Neural cell (in vitro differentiated cells): Measurements from ENCODE around the gene HS6ST3. TPM values are rescaled to one million over a fixed set of nuclear protein-coding genes. Genes with fewer than 3 reads are reported as not detected.
"Not testable (repeated sequence)": the region's sequence is repeated elsewhere in the genome, so short reads cannot be mapped to it uniquely, and the experiment has no call there.

ENCODE experiments used
- H2AFZ ChIP-seq: fragments of 200-600, 300-800 bp; sonication (generic), shearing (Covaris generic); 2 replicates; pipeline ENCODE4 v1.6.0; 2014; ENCODE audit warnings: low read depth, mild to moderate bottlenecking, antibody characterized with exemption, low read length, moderate library complexity
- H3F3A ChIP-seq: fragments of 200-600 bp; shearing (Covaris generic); 2 replicates; pipeline ENCODE4 v1.6.1; 2016; ENCODE audit warnings: mild to moderate bottlenecking, moderate library complexity, mixed read lengths, antibody characterized with exemption, low read length; ENCODE audit not compliant: insufficient read depth, poor library complexity, severe bottlenecking
- H3K27ac ChIP-seq: fragments of 200-600, 300-800 bp; sonication (generic), shearing (Covaris generic); 2 replicates; pipeline ENCODE4 v1.5.1; 2014; ENCODE audit warnings: mild to moderate bottlenecking, low read length, moderate library complexity
- H3K27me3 ChIP-seq: fragments of 300-800, 200-600 bp; sonication (generic), shearing (Covaris generic); 2 replicates; pipeline ENCODE4 v1.6.0; 2014; ENCODE audit warnings: mild to moderate bottlenecking, low read depth, low read length, moderate library complexity; ENCODE audit not compliant: insufficient read depth
- H3K36me3 ChIP-seq: fragments of 300-800, 200-600 bp; sonication (generic), shearing (Covaris generic); 2 replicates; pipeline ENCODE4 v1.5.1; 2014; ENCODE audit warnings: mild to moderate bottlenecking, antibody characterized with exemption, low read length, moderate library complexity; ENCODE audit not compliant: insufficient read depth
- H3K4me2 ChIP-seq: fragments of 300-800, 200-600 bp; sonication (generic), shearing (Covaris generic); 2 replicates; pipeline ENCODE4 v1.6.0; 2014; ENCODE audit warnings: mild to moderate bottlenecking, low read length
- H3K4me3 ChIP-seq: fragments of 300-800, 200-600 bp; sonication (generic), shearing (Covaris generic); 2 replicates; pipeline ENCODE4 v1.5.1; 2014; ENCODE audit warnings: mild to moderate bottlenecking, low read length, moderate library complexity
- H3K79me2 ChIP-seq: fragments of 200-600 bp; shearing (Covaris generic); replicated peaks from 2 replicates; pipeline ENCODE4 v1.6.0; 2014; ENCODE audit warnings: mild to moderate bottlenecking, low read length, moderate library complexity; ENCODE audit not compliant: insufficient read depth
- H3K9ac ChIP-seq: fragments of 300-800, 200-600 bp; sonication (generic), shearing (Covaris generic); 2 replicates; pipeline ENCODE4 v1.6.1; 2016; ENCODE audit warnings: mild to moderate bottlenecking, low read length, mixed read lengths
- H3K9me2 ChIP-seq: fragments of 200-600 bp; shearing (Covaris generic); 2 replicates; pipeline ENCODE4 v1.6.1; 2016; ENCODE audit warnings: mild to moderate bottlenecking, low read length, mixed read lengths; ENCODE audit not compliant: insufficient read depth
- H3K9me3 ChIP-seq: fragments of 200-600, 300-800 bp; sonication (generic), shearing (Covaris generic); 2 replicates; pipeline ENCODE4 v1.6.1; 2016; ENCODE audit warnings: mild to moderate bottlenecking, mixed run types, low read length, moderate library complexity, mixed read lengths
- H4K20me1 ChIP-seq: fragments of 200-600 bp; shearing (Covaris generic); 2 replicates; pipeline ENCODE4 v1.6.1; 2016; ENCODE audit warnings: mild to moderate bottlenecking, mixed run types; ENCODE audit not compliant: insufficient read depth
- EP300 ChIP-seq: fragments of 450-650 bp; conservative IDR thresholded peaks from 2 replicates; pipeline ENCODE4 v1.6.1; 2014; ENCODE audit warnings: antibody characterized with exemption, mild to moderate bottlenecking, moderate library complexity; ENCODE audit not compliant: poor library complexity, severe bottlenecking
- POLR2AphosphoS5 ChIP-seq: IDR thresholded peaks from 2 replicates; pipeline ENCODE4 v1.6.1; 2012
- RAD21 ChIP-seq: fragments of 450-650 bp; conservative IDR thresholded peaks from 2 replicates; pipeline ENCODE4 v1.6.1; 2014; ENCODE audit warnings: antibody characterized with exemption, mild to moderate bottlenecking, moderate library complexity
- SMC3 ChIP-seq: fragments of 450-650 bp; conservative IDR thresholded peaks from 2 replicates; pipeline ENCODE4 v1.6.1; 2014; ENCODE audit warnings: antibody characterized with exemption, mild to moderate bottlenecking, moderate library complexity; ENCODE audit not compliant: poor library complexity
- TAF1 ChIP-seq: IDR thresholded peaks from 2 replicates; pipeline ENCODE4 v1.6.1; 2012; ENCODE audit warnings: low read depth
- polyA plus RNA-seq: library from polyadenylated mRNA; depleted of rRNA; stranded (reverse); fragments of >200 nt; gene quantifications from 2 replicates; pipeline ENCODE4 v1.2.3, GENCODE V29; 2014
- TF ChIP-seq, protein P1 (sequence below): IDR thresholded peaks from 2 replicates; pipeline ENCODE4 v1.6.1; 2012; ENCODE audit warnings: borderline replicate concordance
- TF ChIP-seq, protein P2 (sequence below): fragments of 450-650 bp; IDR thresholded peaks from 2 replicates; pipeline ENCODE4 v1.5.1; 2014; ENCODE audit warnings: antibody characterized with exemption, mild to moderate bottlenecking, moderate library complexity; ENCODE audit not compliant: poor library complexity, severe bottlenecking

HS6ST3 gene
- polyA plus RNA-seq, 1 donor from 2014 or later = 10.9 TPM

DNA sequence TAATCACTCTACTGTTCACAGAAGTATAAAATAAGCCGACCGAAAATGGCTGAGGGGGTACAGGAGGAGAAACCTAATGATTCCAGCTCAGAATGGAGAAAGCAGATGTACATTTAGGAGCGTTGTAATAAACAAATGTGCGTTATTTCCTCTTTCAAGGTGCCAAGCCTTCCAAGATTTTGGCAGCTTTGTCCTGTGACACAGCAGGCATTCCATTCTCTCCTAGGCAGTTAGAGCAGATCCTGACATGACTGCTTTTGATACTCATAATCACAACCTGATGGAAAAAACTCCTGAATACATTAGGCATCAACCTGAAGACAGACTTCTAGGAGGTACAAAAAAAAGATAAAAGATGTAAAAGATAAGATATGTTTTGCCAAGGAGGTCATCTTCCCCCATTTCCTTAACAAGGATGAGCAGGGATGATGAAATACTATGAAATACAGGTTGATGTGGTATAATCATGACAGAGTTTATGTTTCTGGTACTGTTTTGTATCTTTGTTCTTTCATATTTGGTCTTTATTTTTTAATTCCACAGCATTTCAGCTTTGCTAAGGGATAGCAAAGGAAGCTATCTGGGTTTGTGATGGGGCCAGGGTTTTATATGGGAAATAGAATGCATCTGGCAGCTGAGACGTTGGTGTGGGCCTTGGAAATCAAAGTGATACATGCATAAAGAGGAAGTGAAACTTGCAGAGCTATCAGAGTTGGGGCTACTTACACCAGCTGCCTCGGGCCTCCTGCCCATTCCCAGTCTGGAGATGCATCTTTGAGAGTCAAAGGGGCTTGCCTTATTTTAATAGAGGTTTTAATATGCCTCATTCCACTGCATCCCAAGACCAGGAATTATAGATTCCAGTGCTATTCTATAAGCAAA is 681.8 kb downstream of the HS6ST3 start:
- Histone ChIP-seq H3K9me3 (no peaks in the 10 kb centered on the region), H3K9me2 (no peaks in the 10 kb centered on the region), H3K79me2 (no peaks in the 10 kb centered on the region), H3K27me3 (no peaks in the 10 kb centered on the region), H3F3A (peaks cover 3% of the 10 kb centered on the region), H3K4me3 (no peak overlapping the region), H4K20me1 (no peaks in the 10 kb centered on the region), H3K4me2 (no peak overlapping the region), H3K9ac (no peak overlapping the region), H3K36me3 (no peaks in the 10 kb centered on the region), H3K27ac (peak overlapping the region; percentile 2), H2AFZ (no peak overlapping the region)
- TF ChIP-seq SMC3 (peak; percentile 11), POLR2AphosphoS5 (peak; percentile 83), TAF1 (no peak), EP300 (peak; percentile 89)
- TF ChIP-seq, protein P1, sequence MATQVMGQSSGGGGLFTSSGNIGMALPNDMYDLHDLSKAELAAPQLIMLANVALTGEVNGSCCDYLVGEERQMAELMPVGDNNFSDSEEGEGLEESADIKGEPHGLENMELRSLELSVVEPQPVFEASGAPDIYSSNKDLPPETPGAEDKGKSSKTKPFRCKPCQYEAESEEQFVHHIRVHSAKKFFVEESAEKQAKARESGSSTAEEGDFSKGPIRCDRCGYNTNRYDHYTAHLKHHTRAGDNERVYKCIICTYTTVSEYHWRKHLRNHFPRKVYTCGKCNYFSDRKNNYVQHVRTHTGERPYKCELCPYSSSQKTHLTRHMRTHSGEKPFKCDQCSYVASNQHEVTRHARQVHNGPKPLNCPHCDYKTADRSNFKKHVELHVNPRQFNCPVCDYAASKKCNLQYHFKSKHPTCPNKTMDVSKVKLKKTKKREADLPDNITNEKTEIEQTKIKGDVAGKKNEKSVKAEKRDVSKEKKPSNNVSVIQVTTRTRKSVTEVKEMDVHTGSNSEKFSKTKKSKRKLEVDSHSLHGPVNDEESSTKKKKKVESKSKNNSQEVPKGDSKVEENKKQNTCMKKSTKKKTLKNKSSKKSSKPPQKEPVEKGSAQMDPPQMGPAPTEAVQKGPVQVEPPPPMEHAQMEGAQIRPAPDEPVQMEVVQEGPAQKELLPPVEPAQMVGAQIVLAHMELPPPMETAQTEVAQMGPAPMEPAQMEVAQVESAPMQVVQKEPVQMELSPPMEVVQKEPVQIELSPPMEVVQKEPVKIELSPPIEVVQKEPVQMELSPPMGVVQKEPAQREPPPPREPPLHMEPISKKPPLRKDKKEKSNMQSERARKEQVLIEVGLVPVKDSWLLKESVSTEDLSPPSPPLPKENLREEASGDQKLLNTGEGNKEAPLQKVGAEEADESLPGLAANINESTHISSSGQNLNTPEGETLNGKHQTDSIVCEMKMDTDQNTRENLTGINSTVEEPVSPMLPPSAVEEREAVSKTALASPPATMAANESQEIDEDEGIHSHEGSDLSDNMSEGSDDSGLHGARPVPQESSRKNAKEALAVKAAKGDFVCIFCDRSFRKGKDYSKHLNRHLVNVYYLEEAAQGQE = peak; percentile 99

DNA sequence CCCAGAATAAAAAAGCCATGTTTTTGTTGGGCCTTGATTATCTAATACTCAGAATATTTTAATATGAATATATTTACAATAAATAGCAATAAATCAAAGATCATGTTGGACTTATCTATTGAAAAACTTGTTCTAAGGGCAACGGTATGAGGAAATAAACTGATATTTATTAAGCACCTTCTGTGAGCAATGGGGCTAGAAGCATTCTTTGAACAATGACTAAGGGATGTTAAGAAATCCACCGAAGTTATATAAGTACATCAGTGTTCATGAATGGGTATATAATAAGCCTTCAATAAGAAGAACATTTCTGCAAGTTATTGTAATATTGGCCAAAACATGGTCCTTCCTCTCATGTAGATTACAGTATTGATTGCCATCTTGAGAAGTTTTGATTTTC is 682.5 kb downstream of the HS6ST3 start:
- Histone ChIP-seq H4K20me1 (no peaks in the 10 kb centered on the region), H3K9me3 (no peaks in the 10 kb centered on the region), H3K36me3 (no peaks in the 10 kb centered on the region), H3K9ac (no peak overlapping the region), H2AFZ (no peak overlapping the region), H3F3A (peaks cover 3% of the 10 kb centered on the region), H3K79me2 (no peaks in the 10 kb centered on the region), H3K27me3 (no peaks in the 10 kb centered on the region), H3K27ac (no peak overlapping the region), H3K9me2 (no peaks in the 10 kb centered on the region), H3K4me2 (no peak overlapping the region), H3K4me3 (no peak overlapping the region)
- TF ChIP-seq POLR2AphosphoS5 (no peak), RAD21 (no peak)
- TF ChIP-seq, protein P2, sequence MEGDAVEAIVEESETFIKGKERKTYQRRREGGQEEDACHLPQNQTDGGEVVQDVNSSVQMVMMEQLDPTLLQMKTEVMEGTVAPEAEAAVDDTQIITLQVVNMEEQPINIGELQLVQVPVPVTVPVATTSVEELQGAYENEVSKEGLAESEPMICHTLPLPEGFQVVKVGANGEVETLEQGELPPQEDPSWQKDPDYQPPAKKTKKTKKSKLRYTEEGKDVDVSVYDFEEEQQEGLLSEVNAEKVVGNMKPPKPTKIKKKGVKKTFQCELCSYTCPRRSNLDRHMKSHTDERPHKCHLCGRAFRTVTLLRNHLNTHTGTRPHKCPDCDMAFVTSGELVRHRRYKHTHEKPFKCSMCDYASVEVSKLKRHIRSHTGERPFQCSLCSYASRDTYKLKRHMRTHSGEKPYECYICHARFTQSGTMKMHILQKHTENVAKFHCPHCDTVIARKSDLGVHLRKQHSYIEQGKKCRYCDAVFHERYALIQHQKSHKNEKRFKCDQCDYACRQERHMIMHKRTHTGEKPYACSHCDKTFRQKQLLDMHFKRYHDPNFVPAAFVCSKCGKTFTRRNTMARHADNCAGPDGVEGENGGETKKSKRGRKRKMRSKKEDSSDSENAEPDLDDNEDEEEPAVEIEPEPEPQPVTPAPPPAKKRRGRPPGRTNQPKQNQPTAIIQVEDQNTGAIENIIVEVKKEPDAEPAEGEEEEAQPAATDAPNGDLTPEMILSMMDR = no peak

DNA sequence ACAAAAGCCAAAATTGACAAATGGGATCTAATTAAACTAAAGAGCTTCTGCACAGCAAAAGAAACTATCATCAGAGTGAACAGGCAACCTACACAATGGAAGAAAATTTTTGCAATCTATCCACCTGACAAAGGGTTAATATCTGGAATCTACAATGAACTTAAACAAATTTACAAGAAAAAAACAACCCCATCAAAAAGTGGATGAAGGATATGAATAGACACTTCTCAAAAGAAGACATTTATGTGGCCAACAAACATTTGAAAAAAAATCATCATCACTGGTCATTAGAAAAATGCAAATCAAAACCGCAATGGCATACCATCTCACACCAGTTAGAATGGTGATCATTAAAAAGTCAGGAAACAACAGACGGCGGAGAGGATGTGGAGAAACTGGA is 688.4 kb downstream of the HS6ST3 start:
- H3K9me2 ChIP-seq, H3F3A ChIP-seq, H4K20me1 ChIP-seq, H3K9ac ChIP-seq, H3K4me2 ChIP-seq, H3K4me3 ChIP-seq, H3K79me2 ChIP-seq, H3K36me3 ChIP-seq, H3K27me3 ChIP-seq, H2AFZ ChIP-seq, H3K27ac ChIP-seq, H3K9me3 ChIP-seq: not testable (repeated sequence)
